ENCODE data around the gene RECQL. TPM values are rescaled to one million over a fixed set of nuclear protein-coding genes. Genes with fewer than 3 reads are reported as not detected.

The RECQL gene, protein sequence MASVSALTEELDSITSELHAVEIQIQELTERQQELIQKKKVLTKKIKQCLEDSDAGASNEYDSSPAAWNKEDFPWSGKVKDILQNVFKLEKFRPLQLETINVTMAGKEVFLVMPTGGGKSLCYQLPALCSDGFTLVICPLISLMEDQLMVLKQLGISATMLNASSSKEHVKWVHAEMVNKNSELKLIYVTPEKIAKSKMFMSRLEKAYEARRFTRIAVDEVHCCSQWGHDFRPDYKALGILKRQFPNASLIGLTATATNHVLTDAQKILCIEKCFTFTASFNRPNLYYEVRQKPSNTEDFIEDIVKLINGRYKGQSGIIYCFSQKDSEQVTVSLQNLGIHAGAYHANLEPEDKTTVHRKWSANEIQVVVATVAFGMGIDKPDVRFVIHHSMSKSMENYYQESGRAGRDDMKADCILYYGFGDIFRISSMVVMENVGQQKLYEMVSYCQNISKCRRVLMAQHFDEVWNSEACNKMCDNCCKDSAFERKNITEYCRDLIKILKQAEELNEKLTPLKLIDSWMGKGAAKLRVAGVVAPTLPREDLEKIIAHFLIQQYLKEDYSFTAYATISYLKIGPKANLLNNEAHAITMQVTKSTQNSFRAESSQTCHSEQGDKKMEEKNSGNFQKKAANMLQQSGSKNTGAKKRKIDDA
- total RNA-seq: 26.5 TPM

DNA sequence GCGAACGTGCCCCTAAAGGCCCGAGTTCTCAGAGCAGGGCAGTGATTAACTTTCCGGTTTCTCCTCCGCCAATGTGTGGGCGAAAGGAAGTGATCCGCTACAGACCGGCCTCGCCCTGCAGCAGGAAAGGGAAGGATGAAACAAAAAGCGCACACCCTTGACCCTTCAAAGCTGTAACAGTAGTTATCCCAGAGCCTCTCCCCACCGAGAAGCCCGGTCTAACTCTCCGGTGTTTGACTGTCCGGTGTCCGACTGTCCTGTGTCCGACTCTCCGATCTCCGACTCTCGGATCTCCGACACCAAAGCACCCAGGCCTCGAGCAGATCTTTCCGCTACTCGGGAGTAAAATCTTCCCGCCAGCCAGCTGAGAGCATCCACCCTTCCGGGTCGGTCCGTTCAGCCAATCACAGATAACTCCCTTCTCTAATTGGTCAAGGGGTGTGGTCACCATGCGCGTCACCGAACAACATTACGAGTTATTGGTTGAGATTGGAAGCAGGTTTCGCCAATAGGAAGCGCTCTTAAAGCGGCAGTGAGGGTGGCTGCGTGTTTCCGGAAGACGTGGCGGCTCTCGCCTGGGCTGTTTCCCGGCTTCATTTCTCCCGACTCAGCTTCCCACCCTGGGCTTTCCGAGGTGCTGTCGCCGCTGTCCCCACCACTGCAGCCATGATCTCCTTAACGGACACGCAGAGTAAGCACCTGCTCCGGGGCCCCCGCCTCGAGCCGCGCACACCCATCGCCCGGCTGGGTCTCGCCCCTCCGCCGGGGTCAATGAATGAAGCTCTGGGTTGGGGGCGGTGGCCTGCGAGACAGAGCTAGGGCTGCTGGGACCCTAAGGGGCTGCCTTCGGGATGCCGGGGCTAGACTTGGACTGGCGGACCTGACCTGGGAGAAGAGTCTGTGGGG lies at the start of gene RECQL, which contains the start of gene GOLT1B:
TSS of gene RECQL (minus strand) at position 378 of the 906 bp plus-strand sequence. CDS start 2,065 bp downstream, outside the sequence.
TSS of gene GOLT1B (plus strand) at position 532 of the 906 bp plus-strand sequence. CDS start at position 667, 135 bp downstream.

DNA sequence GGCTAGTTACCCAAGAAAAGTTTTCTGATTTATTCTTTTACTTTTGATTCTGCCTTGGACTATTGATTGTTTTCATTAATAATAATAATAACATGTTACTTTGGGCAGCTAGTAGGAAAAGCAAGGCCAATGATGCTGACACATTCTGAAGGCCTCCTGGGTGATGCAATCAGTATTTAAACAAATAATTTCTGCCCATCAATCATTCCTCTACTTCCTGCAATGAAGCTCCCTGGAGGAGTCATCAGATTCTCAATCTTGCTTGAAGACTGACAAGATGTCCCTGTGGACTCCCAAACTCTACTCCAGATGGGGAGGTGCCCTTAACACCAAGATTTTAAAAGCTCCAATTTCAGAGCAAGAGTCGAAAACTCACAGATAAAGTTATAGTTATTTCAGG lies 24.6 kb upstream of the RECQL start, which contains the start of gene SPX:
TSS of gene SPX (plus strand) at position 244 of the 400 bp plus-strand sequence. CDS start 177 bp downstream, outside the sequence.

Other genes starting within 250 kb of the RECQL start
- gene SLCO1A2, start 166.7 kb downstream of the RECQL start, total RNA-seq: 11.3 TPM
- not detected for gene IAPP, start 128.7 kb downstream of the RECQL start, total RNA-seq
- gene PYROXD1, start 64.0 kb downstream of the RECQL start, total RNA-seq: 24.2 TPM
- gene GOLT1B, start 154 bp upstream of the RECQL start, total RNA-seq: 55.8 TPM
- gene SPX, start 24.7 kb upstream of the RECQL start, total RNA-seq: 2.3 TPM
- gene GYS2, start 103.2 kb upstream of the RECQL start, total RNA-seq: not detected
- gene LDHB, start 156.2 kb upstream of the RECQL start, total RNA-seq: 500 TPM

Measured in diencephalon (tissue), 1 donor.